Muscle of arm (tissue), 12 donors: ENCODE results near the gene KATNAL2. TPM values are rescaled to one million over a fixed set of nuclear protein-coding genes. Genes with fewer than 3 reads are reported as not detected.
"Not testable (repeated sequence)": the region's sequence is repeated elsewhere in the genome, so short reads cannot be mapped to it uniquely, and the experiment has no call there.

Experiments
- DNase-seq: peaks from one replicate; pipeline ENCODE4 v3.0.0-alpha.2; 2013
- polyA plus RNA-seq, 12 donors: library from polyadenylated mRNA; unstranded; fragments of 120-200 nt; gene quantifications; one replicate each; pipeline ENCODE4 v1.2.1, GENCODE V29; 2013; ENCODE audit not compliant: insufficient read length in 12 of 12

Gene KATNAL2
- polyA plus RNA-seq, 12 donors = 6.1 to 13.8 (median 7.8) TPM; not detected in 2

DNA sequence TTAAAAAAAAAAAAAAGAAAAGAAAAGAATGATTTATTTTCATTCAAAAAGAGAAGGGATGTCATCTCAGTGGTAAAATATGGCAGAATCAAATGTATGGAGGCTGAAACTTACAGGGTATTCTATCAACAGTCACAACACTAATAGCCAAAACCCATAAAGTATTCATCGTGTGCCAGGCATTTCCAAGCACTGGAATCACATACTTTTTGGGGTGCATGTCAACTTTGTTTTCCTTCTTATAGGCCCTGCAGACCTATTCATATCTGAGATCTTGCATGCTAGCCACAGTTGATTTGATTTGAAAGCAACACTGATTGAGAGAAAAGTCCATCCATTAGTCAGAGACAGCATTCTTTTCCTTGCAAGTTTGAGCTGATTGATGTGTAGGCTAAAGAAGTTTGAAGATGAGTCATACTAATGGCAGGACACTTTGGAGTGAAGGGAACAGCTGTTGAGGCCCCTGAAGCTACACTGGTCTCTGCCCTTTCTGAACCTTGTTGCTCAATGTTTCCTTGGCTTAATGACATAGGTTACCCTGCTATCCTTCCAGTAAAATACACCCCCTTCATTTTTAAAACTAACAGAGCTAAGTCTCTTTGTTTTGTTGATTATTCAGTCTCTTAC, 22.0 kb downstream of the KATNAL2 start:
- peak; percentile 18 for DNase-seq

- no peak for DNase-seq
Measured at GRCh38 chr18:46939998-46940571, 22.7 kb downstream of the KATNAL2 start.

DNA sequence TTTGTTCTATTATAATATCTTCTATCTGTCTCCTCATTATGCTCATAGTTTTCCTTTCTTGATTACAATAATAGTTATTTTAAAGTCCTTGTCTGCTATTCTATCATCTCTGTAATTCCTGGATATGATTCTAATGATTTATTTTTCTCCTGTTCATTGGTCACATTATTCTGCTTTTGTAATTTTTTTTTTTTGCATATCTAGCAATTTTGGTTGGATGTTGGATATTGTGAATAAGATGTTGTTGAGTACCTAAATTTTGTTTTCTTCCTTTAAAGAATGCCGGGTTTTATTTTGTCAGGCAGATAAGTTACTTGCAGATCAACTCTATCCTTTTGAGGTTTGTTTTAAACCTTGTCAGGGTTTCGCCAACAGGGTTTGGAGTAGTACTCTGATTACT, 25.2 kb downstream of the KATNAL2 start:
- DNase-seq = no peak

DNA sequence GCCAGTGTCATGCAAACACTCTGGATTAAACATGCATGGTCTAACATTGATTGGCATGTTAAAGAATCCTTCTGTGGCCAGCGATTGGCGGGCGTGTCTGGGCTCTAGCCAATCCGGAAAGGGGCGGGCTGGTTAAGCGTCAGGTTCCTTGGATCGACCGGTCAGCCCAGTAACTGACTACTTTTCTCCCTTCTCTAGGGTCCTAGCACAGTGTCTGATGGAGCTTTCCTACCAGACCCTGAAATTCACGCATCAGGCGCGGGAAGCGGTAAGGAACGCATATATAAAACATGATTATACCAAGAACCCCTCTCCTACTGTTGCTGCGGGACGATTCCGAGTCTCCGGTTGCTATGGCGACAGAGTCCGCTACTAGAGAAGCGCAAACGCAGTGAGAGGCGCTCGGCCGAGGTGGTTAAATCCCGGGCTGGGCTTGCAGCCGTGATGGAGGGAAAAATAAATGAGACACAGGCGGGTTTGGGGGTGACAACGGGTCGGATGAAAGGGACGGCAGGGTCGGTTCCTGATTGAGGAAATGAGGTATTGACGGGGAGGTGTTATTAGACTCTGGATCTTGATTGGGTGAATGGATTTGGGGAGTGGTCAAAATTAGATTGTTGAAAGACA, 29.4 kb downstream of the KATNAL2 start:
- DNase-seq = peak; percentile 83

GRCh38 chr18:46950064-46950656, 32.8 kb downstream of the KATNAL2 start:
- DNase-seq = no peak

DNA sequence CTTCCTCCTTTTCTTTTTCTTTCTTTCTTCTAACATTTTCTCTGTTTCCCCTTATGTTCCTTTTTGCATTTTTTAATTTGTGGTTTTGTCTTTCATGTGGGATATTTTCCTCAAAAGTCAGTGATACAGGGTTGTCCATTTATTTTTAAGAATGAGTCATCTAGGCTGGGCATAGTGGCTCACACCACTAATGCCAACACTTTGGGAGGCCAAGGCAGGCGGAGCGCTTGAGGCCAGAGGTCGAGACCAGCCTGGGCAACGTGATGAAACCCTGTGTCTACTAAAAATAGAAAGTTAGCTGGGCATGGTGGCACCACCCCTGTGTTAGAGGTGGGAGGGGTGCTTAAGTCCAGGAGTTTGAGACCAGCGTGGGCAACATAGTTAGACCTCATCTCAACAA, 35.8 kb downstream of the KATNAL2 start:
- DNase-seq = no peak

- DNase-seq = no peak
Measured at GRCh38 chr18:46958209-46958608, 40.8 kb downstream of the KATNAL2 start.

- not testable (repeated sequence) for DNase-seq
Measured at GRCh38 chr18:46963656-46964578, 46.5 kb downstream of the KATNAL2 start.

DNA sequence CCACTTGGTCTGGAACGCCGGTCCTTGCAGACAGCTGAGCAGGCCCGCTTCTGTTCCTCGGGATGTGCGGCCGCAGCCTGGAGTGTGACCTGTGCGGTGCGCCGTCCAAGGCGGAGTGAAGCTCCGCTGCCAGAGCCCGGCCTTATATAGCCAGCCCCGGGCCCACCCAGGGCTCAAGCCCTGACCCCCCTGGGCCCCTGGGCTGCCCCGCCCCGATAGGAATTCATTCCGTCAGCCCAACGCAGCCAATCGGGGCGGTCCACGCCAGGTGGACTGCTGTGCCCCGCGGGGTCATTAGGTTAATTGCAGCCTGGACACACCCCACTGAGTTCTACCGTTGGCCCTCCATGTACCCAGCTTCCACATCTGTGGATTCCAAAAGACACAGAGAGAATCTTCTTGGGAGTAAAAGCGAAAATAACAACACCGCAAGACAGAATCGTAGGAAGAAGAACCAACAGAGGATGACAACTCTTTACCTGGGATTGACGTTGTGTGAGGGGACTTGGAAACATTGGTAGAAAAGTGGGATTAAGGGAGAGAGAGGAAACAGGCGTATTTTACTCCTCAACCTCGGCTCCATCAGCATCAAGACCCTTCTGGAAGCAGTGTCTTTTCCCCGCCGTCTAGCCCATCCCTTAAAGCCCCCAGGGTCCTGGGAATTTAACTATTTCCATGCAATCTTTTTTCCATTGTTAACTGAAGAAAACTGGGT, 47.3 kb downstream of the KATNAL2 start:
- DNase-seq = not testable (repeated sequence)

- DNase-seq = not testable (repeated sequence)
Measured at GRCh38 chr18:46966266-46966665, 48.9 kb downstream of the KATNAL2 start.

DNA sequence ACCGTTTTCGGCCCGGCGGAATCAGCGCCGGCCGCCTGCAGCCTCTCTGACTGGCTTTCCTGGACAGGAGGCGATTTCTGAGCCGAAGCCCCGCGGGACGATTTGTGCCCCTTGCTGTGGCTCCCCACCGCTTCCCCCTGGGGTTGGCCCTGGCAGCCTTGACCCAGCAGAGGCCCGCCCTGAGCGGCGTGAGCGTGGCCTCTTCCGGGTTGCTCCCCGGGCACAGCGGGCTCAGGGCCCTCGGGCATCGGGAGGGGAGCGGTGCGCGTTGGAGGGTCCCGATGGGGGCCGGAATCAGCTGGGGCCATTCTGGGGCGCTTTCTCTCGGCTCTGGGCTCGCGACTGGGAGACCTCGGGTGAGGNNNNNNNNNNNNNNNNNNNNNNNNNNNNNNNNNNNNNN, 52.1 kb downstream of the KATNAL2 start:
- not testable (repeated sequence) for DNase-seq

- DNase-seq = not testable (repeated sequence)
Measured at GRCh38 chr18:47019870-47020269, 102.5 kb downstream of the KATNAL2 start.

DNA sequence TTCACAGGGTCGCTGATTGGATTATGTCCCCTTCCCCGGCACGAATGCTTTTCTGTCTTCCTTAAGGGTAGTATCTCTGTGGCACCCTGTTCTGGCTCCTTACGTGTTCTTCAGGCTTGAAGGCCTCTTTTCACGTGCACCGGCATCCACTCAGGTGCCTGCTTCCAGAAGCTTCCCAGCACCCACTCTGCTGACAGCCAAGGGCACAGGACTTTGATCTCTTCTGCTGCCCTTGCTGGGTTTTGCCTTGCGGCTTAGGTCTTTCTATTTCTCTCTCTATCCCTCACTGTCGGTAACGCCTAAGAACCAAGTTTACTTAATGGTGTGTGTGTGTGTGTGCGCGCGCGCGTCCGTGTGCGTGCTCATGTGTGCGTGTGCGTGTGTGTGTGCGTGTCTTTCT, 103.4 kb downstream of the KATNAL2 start:
- not testable (repeated sequence) for DNase-seq

DNA sequence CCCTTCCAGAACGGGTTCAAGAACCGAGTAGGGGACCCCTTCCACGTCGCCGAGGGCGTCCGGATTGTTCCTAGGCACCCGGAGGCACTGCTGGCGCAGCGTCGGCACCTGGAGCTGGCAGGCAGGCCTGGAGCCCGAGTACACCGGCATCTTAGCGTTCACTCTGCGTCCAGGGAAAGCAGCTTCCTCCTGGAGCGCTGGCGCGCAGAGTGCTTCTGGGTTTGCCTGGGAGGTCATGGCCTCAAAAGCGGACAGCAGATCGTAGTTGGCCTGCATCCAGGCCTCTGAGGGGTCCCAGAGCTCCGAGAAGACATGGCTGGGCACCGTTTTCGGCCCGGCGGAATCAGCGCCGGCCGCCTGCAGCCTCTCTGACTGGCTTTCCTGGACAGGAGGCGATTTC, 105.4 kb downstream of the KATNAL2 start:
- not testable (repeated sequence) for DNase-seq

- not testable (repeated sequence) for DNase-seq
Measured at GRCh38 chr18:47023769-47024465, 106.5 kb downstream of the KATNAL2 start.

GRCh38 chr18:47025557-47026174, 108.3 kb downstream of the KATNAL2 start:
- not testable (repeated sequence) for DNase-seq

GRCh38 chr18:47028738-47029137, 111.3 kb downstream of the KATNAL2 start:
- not testable (repeated sequence) for DNase-seq

DNA sequence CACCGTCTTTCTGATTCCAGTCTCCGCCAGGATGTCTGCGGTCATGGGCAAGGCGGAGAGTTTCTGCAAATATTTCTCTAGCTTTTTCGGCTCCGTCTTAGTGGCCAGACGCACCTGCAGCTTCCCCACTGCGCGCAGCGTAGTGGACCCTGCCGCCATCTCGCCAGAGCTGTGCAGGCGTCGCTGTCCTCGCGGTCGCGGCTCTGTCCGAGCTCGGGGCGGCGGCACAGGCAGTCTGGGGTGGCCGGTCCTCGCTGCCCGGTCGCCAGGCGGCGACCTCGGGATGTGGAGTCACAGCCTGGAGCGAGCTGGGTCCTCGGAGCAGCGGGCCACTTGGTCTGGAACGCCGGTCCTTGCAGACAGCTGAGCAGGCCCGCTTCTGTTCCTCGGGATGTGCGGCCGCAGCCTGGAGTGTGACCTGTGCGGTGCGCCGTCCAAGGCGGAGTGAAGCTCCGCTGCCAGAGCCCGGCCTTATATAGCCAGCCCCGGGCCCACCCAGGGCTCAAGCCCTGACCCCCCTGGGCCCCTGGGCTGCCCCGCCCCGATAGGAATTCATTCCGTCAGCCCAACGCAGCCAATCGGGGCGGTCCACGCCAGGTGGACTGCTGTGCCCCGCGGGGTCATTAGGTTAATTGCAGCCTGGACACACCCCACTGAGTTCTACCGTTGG, 112.4 kb downstream of the KATNAL2 start:
- not testable (repeated sequence) for DNase-seq

DNA sequence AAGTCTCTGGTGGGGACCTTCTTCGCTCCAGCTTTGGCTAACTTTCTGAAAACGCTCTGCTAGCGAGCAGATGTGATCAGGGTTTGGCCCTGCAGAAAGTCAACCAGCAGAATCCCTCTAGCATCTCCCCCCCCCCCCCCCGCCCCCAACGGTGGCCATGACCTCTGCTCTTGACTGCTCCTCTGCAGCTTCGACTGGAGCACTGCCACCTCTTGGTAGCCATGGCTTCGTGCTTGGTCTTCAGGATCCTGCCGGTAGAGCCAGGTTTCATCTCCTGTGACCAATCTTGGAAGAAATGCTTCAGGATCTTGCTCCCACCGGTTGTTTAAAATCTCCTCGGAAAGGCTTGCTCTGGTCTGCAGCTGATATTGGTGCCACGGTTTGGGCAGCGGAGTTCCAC, 113.5 kb downstream of the KATNAL2 start:
- not testable (repeated sequence) for DNase-seq
